K562 (cell line): ENCODE data around the gene PTPN7. TPM values are rescaled to one million over a fixed set of nuclear protein-coding genes. Genes with fewer than 3 reads are reported as not detected.
A peak's percentile ranks its signal among the peaks of the same experiment; 100 is the strongest.

ENCODE experiments used
- CBX5 ChIP-seq: IDR thresholded peaks from 2 replicates; pipeline ENCODE4 v1.6.1; 2014; ENCODE audit warnings: low read depth, borderline replicate concordance
- CXXC5 ChIP-seq: fragments of 250-450 bp; sonication (Bioruptor Pico); IDR thresholded peaks from 2 replicates; pipeline ENCODE4 v1.8.0; 2022; ENCODE audit warnings: inconsistent platforms, mild to moderate bottlenecking, moderate library complexity
- HMGXB4 ChIP-seq: sonication (generic); formaldehyde crosslinking; IDR thresholded peaks from 2 replicates; pipeline ENCODE4 v1.8.1; 2023; ENCODE audit warnings: mild to moderate bottlenecking, missing genetic modification reagents
- HOXB6 ChIP-seq: fragments of 250-450 bp; sonication (Bioruptor Pico); IDR thresholded peaks from 2 replicates; pipeline ENCODE4 v1.5.1; 2022; ENCODE audit warnings: mild to moderate bottlenecking, borderline replicate concordance
- KDM1A ChIP-seq, 2 experiments: fragments of 450-650 bp; IDR thresholded peaks; 2 replicates each; pipeline ENCODE4 v1.6.1; 2016; ENCODE audit warnings: mild to moderate bottlenecking in 2 of 2
- MCM3 ChIP-seq: fragments of 450-650 bp; IDR thresholded peaks from 2 replicates; pipeline ENCODE4 v1.6.1; 2016
- MTA3 ChIP-seq: fragments of 450-650 bp; formaldehyde crosslinking; IDR thresholded peaks from 2 replicates; pipeline ENCODE4 v1.6.1; 2017; ENCODE audit warnings: mild to moderate bottlenecking, borderline replicate concordance
- NBN ChIP-seq: fragments of 450-650 bp; IDR thresholded peaks from 2 replicates; pipeline ENCODE4 v1.6.1; 2016; ENCODE audit warnings: low read depth, mild to moderate bottlenecking
- SMARCE1 ChIP-seq: fragments of 450-650 bp; IDR thresholded peaks from 2 replicates; pipeline ENCODE4 v1.7.1; 2016; ENCODE audit warnings: mild to moderate bottlenecking
- STAT5A ChIP-seq: IDR thresholded peaks from 2 replicates; pipeline ENCODE4 v1.6.1; 2012; ENCODE audit warnings: low read length, inconsistent platforms, borderline replicate concordance
- TEAD1 ChIP-seq, 2 experiments: fragments of 450-650 bp in 1 of 2; sonication (generic) in 1 of 2; formaldehyde crosslinking; IDR thresholded peaks; 2 replicates each; pipeline versions ENCODE4 v1.4.0 to v1.8.0; 2020 to 2022; ENCODE audit warnings: mild to moderate bottlenecking in 2 of 2, missing genetic modification reagents in 1 of 2
- ZNF134 ChIP-seq: fragments of 250-450 bp; sonication (Bioruptor Pico); conservative IDR thresholded peaks from 2 replicates; pipeline ENCODE4 v1.4.0; 2020
- ZNF24 ChIP-seq: fragments of 450-650 bp; IDR thresholded peaks from 2 replicates; pipeline ENCODE4 v1.6.1; 2016
- ZSCAN29 ChIP-seq: fragments of 450-650 bp; IDR thresholded peaks from 2 replicates; pipeline ENCODE4 v1.6.1; 2017
- polyA plus RNA-seq, 8 experiments: library from polyadenylated mRNA; depleted of rRNA in 4 of 8; stranded (reverse) in 5 of 8; unstranded in 3 of 8; fragments of >200 nt; fragmentation: Nextera tagmentation in 2 of 8; fragmentation: Illumina TruSeq in 1 of 8; extraction: Ambion mirVana in 2 of 8; extraction: Trizol in 1 of 8; gene quantifications; 2 replicates each; pipeline versions ENCODE4 v1.2.1 to v1.2.3, GENCODE V29; 2011 to 2014; ENCODE audit warnings: inconsistent platforms in 1 of 8, missing spikeins in 1 of 8
- total RNA-seq, 7 experiments: library from RNA; depleted of rRNA in 6 of 7; stranded (reverse); fragments of >200 nt in 6 of 7; fragmentation: Illumina TruSeq in 2 of 7; extraction: Trizol in 2 of 7; gene quantifications; 2 replicates each; pipeline versions ENCODE4 v1.2.1 to v1.2.3, GENCODE V29; 2011 to 2021; ENCODE audit warnings: low replicate concordance in 1 of 7

The PTPN7 gene
- total and polyA plus RNA-seq, 9 of the 15 experiments (the other 6 are each of a cell fraction or from before 2014, with no cell fraction given), result 18.7 to 144 (median 120) TPM

- TF ChIP-seq MTA3, result no peak
- TF ChIP-seq ZNF24, result no peak
- no peak for TF ChIP-seq ZNF134 (CRISPR knock-in tag)
- TF ChIP-seq KDM1A (IDR thresholded peaks at IDR 0.05), result peak; percentile 71 to 82; a peak in 3 of 4 replicates
- no peak for TF ChIP-seq MCM3
- no peak for TF ChIP-seq TEAD1 (CRISPR knock-in tag; IDR thresholded peaks at IDR 0.05)
- no peak for TF ChIP-seq ZSCAN29
- TF ChIP-seq HOXB6 (CRISPR knock-in tag), result no peak
- no peak for TF ChIP-seq NBN
- TF ChIP-seq CXXC5, result no peak
- TF ChIP-seq HMGXB4 (CRISPR knock-in tag), result no peak
- no peak for TF ChIP-seq STAT5A
- peak; percentile 90 for TF ChIP-seq SMARCE1
- no peak for TF ChIP-seq CBX5
These were observed 53.8 kb downstream of the PTPN7 start (continued) for GRCh38 chr1:202106340-202107254.
